GM18861 (cell line): ENCODE data around the gene SH3BP1.
"Not testable (repeated sequence)": the region's sequence is repeated elsewhere in the genome, so short reads cannot be mapped to it uniquely, and the experiment has no call there.

Experiments
- ATAC-seq: cut with Tn5 transposase; IDR thresholded peaks from one replicate; pipeline ENCODE4 v1.9.1; 2021; ENCODE audit not compliant: unreplicated experiment

Gene SH3BP1

DNA sequence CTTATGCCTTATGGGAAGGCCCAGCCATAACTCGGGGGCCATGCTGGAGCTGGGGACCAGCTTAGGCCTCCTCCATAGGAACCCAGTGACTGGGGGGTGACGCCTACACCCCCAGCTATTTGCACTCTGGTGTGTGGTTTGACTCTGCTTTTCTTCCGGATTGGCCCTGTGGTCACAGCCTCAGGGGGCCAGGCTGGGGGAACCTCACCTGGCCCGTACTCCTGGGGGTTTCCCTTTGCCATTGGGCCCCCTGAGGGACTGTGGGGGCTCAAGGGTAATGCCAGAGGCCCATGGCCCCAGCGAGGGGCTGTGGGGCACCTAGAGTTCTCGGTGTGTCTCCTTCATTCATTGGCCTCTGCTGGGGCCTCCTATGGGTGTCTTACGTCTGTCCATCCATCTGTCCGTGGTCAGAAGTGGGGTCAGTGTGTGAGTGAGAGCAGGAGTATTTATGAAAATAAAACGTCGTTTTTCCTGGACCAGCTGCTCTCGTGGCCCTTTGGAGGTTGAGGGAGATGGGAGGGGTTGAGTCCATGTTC, 6.3 kb upstream of the SH3BP1 start:
- peak; percentile 59 for ATAC-seq

- ATAC-seq, result peak; percentile 37
Observed at GRCh38 chr22:37633625-37634416, 5.6 kb upstream of the SH3BP1 start.

DNA sequence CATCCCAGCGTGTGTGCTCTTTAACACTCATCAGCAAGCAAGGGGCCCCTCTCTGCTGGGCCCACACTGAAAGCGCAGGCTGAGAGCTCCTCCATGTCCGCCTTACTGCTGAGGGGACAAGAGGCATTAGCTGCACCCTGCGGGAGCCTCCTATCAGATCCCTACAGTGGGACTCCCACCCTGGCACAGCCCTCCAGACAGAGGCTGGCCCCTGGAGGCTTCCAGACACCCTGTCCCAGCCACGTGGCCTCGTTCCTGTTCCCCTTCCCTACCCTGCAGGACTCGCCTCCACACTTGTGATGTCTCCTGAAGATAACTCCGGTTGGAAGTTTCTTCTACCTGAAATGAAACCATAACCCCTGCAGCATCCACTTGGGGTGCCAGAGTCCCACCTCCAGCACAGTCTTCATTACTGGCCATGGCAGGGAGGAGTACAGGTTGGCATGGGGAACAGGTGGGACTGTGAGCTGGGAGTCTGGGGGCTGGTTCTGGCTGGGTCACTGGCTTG, 5.0 kb upstream of the SH3BP1 start:
- ATAC-seq, result no peak

- no peak for ATAC-seq
Observed at GRCh38 chr22:37635157-37635556, 4.3 kb upstream of the SH3BP1 start.

GRCh38 chr22:37636186-37636948, 3.1 kb upstream of the SH3BP1 start:
- ATAC-seq, result no peak

GRCh38 chr22:37636949-37637273, 2.6 kb upstream of the SH3BP1 start:
- no peak for ATAC-seq

DNA sequence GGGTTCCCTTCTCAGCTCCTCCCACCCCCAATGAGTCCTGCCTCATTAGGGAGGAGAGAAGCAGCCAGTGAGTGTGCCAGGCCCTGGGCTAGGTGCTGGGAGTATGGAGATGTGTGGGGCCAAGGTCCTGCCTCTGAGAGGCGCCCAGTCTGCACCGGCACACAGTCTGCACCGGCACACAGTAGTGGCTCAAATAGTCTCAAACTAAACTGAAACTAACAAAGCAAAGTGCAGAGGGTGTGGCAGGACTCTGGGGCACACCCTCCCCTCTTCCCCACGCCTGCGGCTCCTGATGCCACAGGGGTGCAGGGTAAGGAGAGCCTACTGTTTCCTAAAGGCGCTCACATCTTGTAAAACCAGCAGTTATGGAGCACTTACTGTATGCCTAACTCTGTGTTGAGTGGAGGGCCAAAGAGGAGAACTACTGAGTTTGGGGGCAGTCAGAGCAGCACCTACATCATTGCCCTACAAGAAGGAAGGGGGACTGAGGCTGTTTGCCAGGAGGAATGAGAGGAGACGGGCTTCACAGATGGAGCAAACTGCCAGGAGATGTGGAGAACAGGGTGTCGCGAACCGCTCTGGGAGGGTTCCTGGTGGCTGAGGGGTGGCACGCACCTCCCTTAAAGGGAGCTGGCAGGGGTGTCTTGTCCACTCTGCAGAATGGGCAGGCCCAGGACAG, 939 bp upstream of the SH3BP1 start:
- no peak for ATAC-seq

DNA sequence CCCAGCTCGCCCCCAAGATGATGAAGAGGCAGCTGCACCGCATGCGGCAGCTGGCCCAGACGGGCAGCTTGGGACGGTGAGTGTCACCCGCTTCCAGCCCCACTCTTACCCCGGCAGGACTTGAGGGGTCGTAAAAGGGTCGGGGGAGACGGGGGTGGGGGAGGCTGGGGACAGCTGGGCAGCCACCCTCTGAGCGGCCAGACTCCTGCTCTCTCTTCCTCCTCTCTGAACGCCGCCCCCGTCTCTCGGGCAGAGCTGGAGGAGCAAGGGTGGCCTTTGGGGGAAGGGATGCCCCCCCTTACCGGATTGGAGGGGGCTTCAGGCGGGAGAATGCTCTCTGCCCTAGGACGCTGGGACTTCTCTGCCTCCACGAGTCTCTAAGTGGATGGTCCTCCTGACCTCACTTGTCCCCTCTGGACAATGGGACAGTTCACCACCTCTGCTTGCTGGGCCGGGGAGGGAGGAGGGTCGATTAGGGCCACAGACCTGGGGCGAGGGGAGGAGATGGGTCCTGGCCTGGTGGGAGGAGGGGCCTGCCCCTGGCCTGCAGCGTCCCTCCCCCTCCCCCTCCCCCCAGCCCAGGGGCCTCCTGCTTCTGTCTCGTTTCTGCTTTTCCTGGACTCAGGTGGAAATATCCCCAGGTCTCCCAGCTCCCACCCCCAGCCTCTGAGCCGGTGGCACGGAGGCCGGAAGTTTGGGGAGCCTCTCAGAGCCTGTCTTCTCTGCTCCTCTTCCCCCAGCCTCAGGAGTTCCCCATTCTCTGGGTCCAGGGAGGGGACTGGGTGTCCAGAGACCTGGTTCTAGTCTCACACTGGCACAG, 512 bp downstream of the SH3BP1 start:
- ATAC-seq, result no peak

- no peak for ATAC-seq
Observed at GRCh38 chr22:37640591-37641560, 1.4 kb downstream of the SH3BP1 start.

- ATAC-seq, result no peak
Observed at GRCh38 chr22:37641561-37641949, 2.1 kb downstream of the SH3BP1 start.

DNA sequence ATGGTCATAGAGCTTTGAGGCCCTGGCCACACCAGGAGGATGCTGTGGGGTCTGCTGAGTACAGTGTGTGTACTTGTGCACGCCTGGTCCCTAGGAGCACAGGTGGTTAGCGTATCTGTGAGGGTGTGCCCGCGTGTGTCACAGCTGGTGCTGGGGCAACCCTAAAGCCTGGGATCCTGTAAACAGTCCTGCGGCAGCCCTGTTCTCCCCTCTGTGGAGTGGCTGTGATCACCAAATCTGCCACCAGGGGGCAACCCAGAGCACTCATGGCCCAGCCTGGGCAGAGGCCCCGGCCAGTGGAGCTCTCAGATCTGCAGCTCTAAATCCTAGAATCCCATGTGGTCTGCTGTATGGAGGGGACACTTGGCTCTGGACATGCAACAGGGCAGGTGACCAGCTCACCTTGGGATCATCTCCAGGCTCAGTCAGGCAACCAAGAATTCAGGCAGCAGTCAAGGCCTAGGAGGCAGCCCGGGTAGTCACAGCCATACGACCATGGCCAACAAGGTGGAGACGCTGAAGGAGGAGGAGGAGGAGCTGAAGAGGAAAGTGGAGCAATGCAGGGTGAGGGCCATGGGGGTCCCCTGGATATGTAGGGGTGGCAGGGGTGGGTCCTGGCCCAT, 3.9 kb downstream of the SH3BP1 start:
- ATAC-seq, result peak; percentile 43

DNA sequence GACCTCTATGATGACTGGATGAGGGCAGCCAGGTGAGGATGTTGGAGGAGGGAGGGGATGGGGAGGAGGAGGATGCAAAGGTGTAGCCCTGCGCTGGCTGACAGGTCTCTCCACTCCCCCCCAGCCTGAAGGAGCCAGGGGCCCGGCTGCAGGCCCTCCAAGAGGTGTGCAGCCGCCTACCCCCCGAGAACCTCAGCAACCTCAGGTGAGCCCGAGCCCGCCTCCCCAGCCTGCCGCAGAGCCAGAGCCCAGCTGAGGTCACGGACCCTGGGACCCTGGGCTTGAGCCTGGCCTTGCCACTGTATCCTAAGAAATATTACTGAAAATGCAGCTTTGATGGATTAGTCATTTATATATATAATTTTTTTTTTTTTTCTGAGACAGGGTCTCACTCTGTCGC, 7.8 kb downstream of the SH3BP1 start:
- no peak for ATAC-seq

DNA sequence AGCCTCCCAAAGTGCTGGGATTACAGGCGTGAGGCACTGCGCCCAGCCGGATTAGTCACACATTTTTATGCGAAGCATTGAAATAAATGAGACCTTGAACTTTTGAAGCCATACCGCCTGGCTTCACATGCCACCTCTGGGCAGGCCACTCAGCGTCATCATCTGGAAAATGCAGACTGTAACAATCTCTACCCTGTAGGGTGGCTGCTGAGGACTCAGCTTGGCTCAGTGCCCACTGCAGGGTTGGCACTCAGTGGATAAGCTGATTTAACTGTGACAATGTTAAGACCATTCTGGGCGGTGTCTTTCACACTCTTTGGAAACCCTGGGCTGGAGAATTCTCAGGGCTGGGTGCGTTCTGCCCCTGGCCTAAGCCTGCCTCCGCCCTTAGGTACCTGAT, 8.5 kb downstream of the SH3BP1 start:
- no peak for ATAC-seq

DNA sequence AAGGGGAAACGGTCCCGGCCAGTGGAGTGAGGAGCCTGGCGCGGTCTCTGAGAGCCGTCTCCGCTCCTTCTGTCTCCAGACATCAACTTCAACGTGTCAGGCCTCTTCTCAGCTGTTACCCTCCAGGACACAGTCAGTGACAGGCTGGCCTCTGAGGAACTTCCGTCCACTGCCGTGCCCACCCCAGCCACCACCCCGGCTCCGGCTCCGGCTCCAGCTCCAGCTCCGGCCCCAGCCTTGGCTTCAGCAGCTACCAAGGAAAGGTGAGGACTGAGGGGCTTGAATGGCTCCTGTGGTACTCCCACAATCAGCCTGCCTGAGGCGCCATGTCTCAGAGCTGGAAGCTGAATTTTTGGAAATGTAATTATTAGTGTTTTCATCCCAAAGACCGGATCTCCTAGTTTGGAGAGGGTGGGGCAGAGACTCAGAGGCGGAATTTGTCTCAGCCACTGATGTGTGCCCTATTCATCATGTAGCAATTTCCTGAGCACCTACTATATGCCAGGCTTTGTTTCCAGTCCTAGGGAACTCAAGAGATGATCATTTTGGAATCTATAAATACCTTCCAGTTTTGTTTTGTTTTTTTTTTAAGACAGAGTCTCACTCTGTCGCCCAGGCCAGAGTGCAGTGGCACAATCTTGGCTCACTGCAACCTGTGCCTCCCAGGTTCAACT, 11.1 kb downstream of the SH3BP1 start:
- ATAC-seq, result no peak

- ATAC-seq, result no peak
Observed at GRCh38 chr22:37654563-37655251, 15.2 kb downstream of the SH3BP1 start.

DNA sequence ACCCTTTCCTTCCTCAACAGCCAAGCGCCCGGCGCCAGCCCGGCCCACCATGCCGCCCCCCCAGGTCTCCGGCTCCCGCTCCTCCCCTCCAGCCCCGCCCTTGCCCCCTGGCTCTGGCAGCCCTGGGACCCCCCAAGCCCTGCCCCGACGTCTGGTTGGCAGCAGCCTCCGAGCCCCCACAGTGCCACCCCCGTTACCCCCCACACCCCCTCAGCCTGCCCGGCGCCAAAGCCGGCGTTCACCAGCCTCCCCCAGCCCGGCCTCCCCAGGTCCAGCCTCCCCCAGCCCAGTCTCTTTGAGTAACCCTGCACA, 15.7 kb downstream of the SH3BP1 start:
- ATAC-seq, result no peak

GRCh38 chr22:37656583-37656982, 17.1 kb downstream of the SH3BP1 start:
- ATAC-seq, result not testable (repeated sequence)

DNA sequence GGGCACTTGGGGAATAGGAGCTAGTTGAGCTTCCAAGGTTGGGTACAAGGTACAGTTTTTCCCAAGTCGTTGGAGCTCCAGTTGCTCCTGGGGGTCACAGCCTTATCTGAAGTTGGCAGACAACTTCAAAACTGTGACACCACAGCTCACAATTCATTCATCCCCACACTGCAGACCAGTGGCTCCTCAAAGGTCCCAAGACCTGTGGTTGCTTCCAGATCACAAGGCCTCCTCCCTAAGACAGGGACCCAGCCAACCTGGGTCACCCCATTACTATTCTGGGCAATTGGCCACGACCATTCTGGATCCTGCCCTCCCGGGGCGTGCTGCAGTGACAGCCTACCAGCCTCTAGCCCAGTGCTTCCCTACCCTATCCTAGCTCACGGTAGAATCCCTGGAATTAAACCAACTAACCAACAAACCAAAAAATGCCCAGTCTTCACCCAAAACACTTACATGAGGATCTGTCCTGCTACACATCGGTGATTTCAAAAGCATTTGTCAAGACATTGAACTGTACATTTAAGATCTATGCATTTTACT, 18.2 kb downstream of the SH3BP1 start:
- no peak for ATAC-seq
